Urinary bladder (tissue), 4 donors: ENCODE results near the gene TCIRG1. TPM values are rescaled to one million over a fixed set of nuclear protein-coding genes. Genes with fewer than 3 reads are reported as not detected.

Experiments used
- DNase-seq: peaks from one replicate; pipeline ENCODE4 v3.0.0-alpha.2; 2015; ENCODE audit errors: extremely low spot score
- H3K27ac ChIP-seq: one replicate; pipeline ENCODE4 v1.5.1; 2013; ENCODE audit warnings: low read depth, mild to moderate bottlenecking, moderate library complexity
- H3K36me3 ChIP-seq: one replicate; pipeline ENCODE4 v1.6.1; 2013; ENCODE audit warnings: mild to moderate bottlenecking, moderate library complexity; ENCODE audit not compliant: insufficient read depth
- H3K4me1 ChIP-seq: one replicate; pipeline ENCODE4 v1.6.1; 2013; ENCODE audit warnings: mild to moderate bottlenecking, moderate library complexity; ENCODE audit not compliant: insufficient read depth
- H3K4me3 ChIP-seq: one replicate; pipeline ENCODE4 v1.5.1; 2013; ENCODE audit warnings: low read depth, low read length
- WGBS: extraction: QIAGEN DNeasy Blood & Tissue Kit; methylation state at CpG from one replicate; pipeline ENCODE4 v1.1.7; 2013; 5-methylcytosine and 5-hydroxymethylcytosine counted together
- polyA plus RNA-seq: library from polyadenylated mRNA; stranded (reverse); fragments of 200-250 nt; gene quantifications from one replicate; pipeline ENCODE4 v1.2.3, GENCODE V29; 2013
- total RNA-seq: library from RNA; depleted of rRNA; stranded (reverse); fragments of >200 nt; gene quantifications from one replicate; pipeline ENCODE4 v1.2.3, GENCODE V29; 2014
- donor health status: healthy with polysubstance abuse.
- donor health status: healthy.

The TCIRG1 gene
- total and polyA plus RNA-seq, 2 donors, result 43.4 to 108 TPM

DNA sequence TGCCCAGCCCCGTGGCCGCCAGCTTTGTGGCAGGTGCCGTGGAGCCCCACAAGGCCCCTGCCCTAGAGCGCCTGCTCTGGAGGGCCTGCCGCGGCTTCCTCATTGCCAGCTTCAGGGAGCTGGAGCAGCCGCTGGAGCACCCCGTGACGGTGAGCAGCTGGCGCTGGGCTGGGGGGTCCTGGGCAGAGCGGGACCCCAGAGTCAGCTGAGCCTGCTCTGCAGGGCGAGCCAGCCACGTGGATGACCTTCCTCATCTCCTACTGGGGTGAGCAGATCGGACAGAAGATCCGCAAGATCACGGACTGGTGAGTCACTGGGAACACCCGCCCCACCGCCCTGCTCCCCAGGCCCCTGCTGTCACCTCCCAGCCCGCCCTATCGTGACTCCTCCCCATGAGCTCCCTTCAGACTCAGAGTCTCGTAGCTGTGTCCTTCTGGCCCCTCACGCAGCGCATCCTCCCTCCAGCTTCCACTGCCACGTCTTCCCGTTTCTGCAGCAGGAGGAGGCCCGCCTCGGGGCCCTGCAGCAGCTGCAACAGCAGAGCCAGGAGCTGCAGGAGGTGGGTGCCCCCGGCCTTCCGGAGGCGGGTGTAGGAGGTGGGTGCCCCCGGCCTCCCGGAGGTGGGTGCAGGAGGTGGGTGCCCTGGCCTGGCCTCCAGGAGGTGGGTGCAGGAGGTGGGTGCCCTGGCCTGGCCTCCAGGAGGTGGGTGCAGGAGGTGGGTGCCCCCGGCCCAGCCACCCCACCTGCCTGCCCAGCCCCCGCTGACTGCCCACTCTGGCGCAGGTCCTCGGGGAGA, 4.7 kb downstream of the TCIRG1 start:
- Histone ChIP-seq H3K4me3 (no peak overlapping the region), H3K4me1 (no peaks in the 10 kb centered on the region), H3K36me3 (peaks cover 1% of the 10 kb centered on the region), H3K27ac (peak overlapping the region; percentile 63)
- 55% methylated on average over 36 of the region's 36 CpGs for WGBS
- no peak for DNase-seq

DNA sequence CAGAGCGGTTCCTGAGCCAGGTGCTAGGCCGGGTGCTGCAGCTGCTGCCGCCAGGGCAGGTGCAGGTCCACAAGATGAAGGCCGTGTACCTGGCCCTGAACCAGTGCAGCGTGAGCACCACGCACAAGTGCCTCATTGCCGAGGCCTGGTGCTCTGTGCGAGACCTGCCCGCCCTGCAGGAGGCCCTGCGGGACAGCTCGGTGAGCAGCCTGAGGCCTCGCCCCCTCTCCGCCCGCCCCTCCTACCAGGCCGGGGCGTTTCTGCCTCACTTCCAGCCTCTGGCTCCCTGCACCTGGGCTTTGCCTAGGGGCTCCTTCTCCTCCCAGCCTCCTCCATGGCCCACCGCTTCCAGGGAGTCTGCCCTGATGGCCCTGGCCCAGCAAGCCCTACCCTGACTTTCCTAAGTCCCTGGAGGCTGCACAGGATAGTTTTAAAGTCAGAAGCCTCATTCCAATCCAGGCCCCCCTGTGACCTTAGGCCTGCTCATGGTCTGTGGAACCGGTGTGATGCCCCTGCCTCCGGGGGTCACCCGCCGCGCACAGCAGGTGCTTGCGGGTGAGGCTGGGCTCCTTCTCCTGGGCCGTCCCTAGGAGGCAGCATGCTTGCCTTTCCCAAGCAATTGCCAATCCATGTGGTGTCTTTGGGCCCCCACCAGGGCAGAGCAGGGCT, 5.5 kb downstream of the TCIRG1 start:
- Histone ChIP-seq H3K27ac (no peak overlapping the region), H3K36me3 (peaks cover 1% of the 10 kb centered on the region)

DNA sequence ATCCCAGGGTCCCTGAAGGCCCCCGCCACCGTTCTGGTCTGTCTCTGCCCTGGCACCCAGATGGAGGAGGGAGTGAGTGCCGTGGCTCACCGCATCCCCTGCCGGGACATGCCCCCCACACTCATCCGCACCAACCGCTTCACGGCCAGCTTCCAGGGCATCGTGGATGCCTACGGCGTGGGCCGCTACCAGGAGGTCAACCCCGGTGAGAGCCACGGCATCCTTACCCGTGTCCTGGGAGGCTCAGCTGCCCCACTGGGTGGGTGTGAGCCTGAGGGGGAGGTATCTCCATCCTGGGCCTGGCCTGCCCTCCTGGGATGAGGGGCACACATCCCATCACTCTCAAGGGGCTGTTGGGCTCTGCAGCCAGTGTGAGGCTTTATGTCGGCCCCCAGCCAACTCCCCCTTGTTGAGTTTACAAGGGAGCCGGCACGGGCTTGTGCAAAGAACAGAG, 6.1 kb downstream of the TCIRG1 start:
- DNase-seq, result no peak
- 89% methylated on average over 18 of the region's 18 CpGs for WGBS
- peaks cover 5% of the 10 kb centered on the region for H3K36me3 ChIP-seq

More for the DNA sequence above, 5.5 kb downstream of the TCIRG1 start:
- WGBS, result 79% methylated on average over 24 of the region's 24 CpGs
- Histone ChIP-seq H3K4me3 (no peak overlapping the region), H3K4me1 (no peaks in the 10 kb centered on the region)
- DNase-seq, result no peak

DNA sequence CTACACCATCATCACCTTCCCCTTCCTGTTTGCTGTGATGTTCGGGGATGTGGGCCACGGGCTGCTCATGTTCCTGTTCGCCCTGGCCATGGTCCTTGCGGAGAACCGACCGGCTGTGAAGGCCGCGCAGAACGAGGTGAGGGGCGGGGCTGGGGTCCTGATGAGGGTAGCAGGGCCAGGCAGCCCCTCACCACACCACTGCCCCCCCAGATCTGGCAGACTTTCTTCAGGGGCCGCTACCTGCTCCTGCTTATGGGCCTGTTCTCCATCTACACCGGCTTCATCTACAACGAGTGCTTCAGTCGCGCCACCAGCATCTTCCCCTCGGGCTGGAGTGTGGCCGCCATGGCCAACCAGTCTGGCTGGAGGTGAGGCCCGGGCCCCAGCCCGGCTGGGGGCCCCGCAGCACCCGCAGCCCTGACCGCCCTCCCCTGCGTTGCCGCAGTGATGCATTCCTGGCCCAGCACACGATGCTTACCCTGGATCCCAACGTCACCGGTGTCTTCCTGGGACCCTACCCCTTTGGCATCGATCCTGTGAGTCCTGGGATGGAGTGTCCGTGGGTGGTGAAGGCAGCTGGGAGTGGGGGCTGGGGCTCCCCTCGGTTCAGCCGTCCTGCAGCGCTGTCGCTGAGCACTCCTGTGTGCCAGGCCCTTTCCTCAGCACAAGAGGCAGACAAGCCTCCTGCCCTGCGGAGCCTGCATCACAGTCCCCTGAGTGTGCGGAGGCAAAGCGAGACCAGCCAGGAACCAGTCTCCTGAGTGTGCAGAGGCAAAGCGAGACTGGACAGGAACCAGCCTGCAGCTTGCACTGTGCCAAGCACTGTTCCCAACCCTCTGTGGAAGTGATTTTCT, 8.8 kb downstream of the TCIRG1 start:
- no peak overlapping the region for H3K27ac ChIP-seq
- peaks cover 10% of the 10 kb centered on the region for H3K36me3 ChIP-seq
- DNase-seq, result no peak
- H3K4me1 ChIP-seq, result no peaks in the 10 kb centered on the region
- 88% methylated on average over 37 of the region's 37 CpGs for WGBS
- no peak overlapping the region for H3K4me3 ChIP-seq

More for the DNA sequence above, 6.1 kb downstream of the TCIRG1 start:
- no peaks in the 10 kb centered on the region for H3K4me1 ChIP-seq
- H3K4me3 ChIP-seq, result no peak overlapping the region
- H3K27ac ChIP-seq, result no peak overlapping the region

DNA sequence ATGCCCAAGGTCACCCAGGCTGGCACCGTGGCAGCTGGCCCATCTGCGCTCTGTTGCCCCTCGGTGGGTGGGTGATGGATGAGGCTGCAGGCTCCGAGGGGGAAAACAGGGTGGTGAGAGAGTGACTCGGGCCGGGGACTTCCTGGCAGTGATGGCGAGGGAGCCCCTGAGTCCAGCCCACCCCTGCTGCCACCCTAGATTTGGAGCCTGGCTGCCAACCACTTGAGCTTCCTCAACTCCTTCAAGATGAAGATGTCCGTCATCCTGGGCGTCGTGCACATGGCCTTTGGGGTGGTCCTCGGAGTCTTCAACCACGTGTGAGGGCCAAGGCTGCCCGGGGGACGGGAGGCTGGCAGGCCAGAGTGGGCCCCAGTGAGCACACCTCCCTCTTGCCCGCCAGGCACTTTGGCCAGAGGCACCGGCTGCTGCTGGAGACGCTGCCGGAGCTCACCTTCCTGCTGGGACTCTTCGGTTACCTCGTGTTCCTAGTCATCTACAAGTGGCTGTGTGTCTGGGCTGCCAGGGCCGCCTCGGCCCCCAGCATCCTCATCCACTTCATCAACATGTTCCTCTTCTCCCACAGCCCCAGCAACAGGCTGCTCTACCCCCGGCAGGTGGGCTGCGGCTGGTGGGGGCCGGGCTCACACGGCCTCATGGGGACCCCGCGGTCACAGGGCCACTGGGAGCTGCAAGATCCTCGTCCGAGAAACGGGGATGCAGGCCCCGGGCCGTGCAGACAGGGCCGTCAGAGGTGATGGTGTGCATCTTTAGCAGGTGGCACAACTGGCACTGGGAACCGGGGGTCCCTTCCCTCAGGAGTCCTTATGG, 10.1 kb downstream of the TCIRG1 start:
- no peak overlapping the region for H3K4me3 ChIP-seq
- no peak for DNase-seq
- no peak overlapping the region for H3K27ac ChIP-seq
- 88% methylated on average over 35 of the region's 35 CpGs for WGBS
- peaks cover 10% of the 10 kb centered on the region for H3K36me3 ChIP-seq
- H3K4me1 ChIP-seq, result no peaks in the 10 kb centered on the region

DNA sequence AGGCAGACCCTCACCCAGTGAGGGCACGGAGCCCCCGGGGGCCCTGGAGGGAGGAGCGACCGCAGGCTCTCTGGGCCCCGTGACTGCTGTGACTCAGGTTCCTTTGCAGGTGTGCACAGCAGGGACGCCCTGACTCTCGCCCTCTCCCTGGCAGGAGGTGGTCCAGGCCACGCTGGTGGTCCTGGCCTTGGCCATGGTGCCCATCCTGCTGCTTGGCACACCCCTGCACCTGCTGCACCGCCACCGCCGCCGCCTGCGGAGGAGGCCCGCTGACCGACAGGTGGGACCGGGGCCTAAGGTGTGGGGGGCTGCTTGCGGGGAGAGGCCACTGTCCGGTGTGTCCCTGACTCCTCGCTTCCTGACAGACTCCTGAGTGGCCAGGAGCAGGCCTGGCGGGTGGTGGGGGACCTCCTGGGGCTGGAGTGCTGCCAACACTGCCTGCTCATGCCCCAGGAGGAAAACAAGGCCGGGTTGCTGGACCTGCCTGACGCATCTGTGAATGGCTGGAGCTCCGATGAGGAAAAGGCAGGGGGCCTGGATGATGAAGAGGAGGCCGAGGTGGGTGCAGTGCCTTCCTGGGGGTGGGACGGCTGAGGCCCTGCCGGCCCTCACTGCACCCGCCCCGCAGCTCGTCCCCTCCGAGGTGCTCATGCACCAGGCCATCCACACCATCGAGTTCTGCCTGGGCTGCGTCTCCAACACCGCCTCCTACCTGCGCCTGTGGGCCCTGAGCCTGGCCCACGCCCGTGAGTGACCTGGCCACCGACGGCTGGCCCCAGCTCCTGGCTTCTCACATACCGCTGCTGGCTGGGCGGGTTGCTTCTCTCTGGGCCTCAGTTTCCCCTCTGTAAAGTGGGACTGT, 10.9 kb downstream of the TCIRG1 start:
- no peak overlapping the region for H3K4me3 ChIP-seq
- peaks cover 8% of the 10 kb centered on the region for H3K36me3 ChIP-seq
- no peak overlapping the region for H3K27ac ChIP-seq
- no peak for DNase-seq
- no peaks in the 10 kb centered on the region for H3K4me1 ChIP-seq
- 91% methylated on average over 40 of the region's 40 CpGs for WGBS

DNA sequence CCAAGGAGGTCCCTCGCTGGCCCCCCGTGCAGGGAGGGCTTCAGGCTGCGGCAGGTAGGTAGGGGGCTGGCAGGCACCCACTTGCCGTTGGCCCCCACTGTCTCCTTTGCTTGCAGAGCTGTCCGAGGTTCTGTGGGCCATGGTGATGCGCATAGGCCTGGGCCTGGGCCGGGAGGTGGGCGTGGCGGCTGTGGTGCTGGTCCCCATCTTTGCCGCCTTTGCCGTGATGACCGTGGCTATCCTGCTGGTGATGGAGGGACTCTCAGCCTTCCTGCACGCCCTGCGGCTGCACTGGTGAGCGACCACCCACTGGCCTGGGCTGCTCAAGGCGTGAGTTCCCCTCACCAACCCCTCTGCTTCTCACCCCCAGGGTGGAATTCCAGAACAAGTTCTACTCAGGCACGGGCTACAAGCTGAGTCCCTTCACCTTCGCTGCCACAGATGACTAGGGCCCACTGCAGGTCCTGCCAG, 11.6 kb downstream of the TCIRG1 start:
- H3K36me3 ChIP-seq, result peaks cover 8% of the 10 kb centered on the region
- 92% methylated on average over 18 of the region's 18 CpGs for WGBS
- H3K4me1 ChIP-seq, result no peaks in the 10 kb centered on the region
- no peak for DNase-seq
- no peak overlapping the region for H3K27ac ChIP-seq
- H3K4me3 ChIP-seq, result no peak overlapping the region

DNA sequence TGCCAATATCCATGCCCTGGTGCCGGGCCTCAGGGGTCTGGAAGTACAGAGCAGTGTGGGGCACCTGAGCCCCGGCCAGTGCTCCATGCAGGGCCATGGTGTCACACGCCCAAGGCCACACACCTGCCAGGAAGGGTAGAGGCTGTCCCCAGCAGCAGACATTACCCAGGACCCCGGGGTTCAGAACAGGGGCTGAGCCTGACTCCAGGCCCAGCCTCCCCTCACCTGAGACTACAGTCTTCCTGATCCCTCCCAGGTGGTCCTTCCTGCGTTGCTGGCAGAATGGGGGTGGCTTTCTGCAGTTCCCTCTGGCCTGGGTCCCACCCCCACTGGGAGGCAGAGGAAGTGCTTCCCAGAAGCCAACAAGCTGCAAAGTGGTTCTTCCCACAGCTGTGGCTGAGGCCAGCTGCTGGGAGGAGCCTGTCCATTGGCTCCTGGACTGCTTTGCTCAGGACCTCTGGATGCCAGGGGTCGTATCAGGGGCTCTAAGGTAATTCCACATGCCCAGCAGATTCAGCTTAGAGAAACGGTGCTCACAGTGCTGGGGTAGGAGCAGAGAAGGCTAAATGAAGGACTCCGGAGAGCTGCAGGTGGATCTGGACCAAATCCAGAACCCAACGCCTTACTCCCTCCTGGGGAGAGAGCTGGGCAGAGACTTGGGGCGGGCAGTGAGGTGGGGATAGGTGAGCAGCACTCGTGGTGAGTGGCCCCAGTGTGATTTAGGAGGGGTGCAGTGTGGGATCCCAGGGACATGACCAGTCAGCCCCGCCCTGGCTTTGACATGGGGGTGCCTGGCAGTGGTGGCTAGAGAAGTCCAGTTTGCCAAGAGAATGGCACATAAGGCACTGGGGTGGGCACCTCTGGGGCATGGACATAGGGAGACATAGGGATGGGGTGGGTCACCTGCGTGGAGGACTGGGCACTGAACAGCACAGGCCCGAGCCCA, 12.6 kb downstream of the TCIRG1 start:
- Histone ChIP-seq H3K27ac (no peak overlapping the region), H3K4me1 (no peaks in the 10 kb centered on the region), H3K4me3 (no peak overlapping the region), H3K36me3 (peaks cover 8% of the 10 kb centered on the region)
- WGBS, result 77% methylated on average over 14 of the region's 14 CpGs
- no peak for DNase-seq

DNA sequence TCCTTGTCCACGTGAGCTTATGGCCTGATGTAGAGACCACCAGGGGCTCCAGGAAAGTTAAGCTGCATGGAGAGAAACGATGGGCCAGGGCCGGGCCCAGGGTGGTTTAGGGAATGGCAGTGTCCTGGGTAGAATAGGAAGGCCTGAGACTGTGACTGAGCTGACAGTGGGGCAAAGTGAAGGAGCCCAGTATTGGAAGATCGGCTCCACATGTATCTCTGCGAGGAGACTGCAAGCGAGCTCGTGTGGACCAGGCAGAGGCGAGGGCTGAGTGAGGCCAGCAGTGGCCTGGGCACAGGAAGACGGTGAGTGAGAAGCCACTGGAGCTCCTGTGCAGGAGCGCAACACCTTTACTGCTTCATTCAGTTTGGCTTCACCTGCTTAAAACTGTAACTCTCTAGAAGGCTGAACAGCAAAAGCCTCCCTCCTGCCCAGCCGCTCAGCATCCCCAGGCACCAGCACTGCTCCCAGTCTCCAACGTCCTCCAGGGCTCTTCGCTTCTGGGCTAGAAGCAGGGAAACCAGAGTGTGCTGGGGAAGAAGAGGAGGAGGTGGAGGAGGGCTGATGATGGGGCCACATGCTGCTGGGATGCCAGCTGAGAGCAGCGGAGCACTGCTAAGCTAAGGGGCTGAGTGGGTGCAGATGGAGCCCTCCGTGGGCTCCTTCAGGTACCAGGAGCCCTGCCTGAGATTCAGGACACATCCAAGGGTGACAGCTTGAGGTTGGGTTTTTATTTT, 13.5 kb downstream of the TCIRG1 start:
- peaks cover 8% of the 10 kb centered on the region for H3K36me3 ChIP-seq
- WGBS, result 83% methylated on average over 15 of the region's 15 CpGs
- H3K4me3 ChIP-seq, result no peak overlapping the region
- DNase-seq, result no peak
- no peaks in the 10 kb centered on the region for H3K4me1 ChIP-seq
- no peak overlapping the region for H3K27ac ChIP-seq

DNA sequence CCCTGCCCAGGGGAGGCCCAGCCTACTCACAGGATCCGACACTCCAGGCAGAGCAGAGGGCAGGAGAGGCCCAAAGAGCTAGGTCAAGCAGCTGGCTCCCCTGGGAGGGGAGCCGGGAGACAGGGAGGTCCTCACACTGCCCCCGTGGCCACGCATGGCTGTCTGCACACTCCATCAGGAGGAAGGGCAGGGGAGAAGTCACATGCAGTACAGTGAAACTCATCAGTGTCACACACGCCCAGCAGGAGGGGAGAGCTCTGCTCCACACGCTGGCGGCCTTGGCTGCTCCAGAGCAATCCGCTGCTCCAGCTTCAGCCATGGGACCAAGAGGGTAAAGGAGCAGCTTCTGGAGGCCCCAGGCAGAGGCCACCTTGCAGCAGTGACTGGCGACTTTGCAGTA, 14.3 kb downstream of the TCIRG1 start:
- 68% methylated on average over 9 of the region's 9 CpGs for WGBS
- Histone ChIP-seq H3K36me3 (peaks cover 11% of the 10 kb centered on the region), H3K4me1 (no peaks in the 10 kb centered on the region), H3K27ac (no peak overlapping the region), H3K4me3 (no peak overlapping the region)
- no peak for DNase-seq
